Stimulated activated CD4-positive, alpha-beta T cell treated with anti-CD3 and anti-CD28 coated beads, TNF-alpha, amount 100 ng/mL, for 24 hours (primary cell): ENCODE data around the gene AKNAD1.
"Not testable (repeated sequence)": the region's sequence is repeated elsewhere in the genome, so short reads cannot be mapped to it uniquely, and the experiment has no call there.

ENCODE experiments used
- DNase-seq, 3 experiments: peaks; one replicate each; pipeline ENCODE4 v3.0.0-alpha.2; 2020; ENCODE audit warnings: low read depth in 3 of 3

AKNAD1 gene

DNA sequence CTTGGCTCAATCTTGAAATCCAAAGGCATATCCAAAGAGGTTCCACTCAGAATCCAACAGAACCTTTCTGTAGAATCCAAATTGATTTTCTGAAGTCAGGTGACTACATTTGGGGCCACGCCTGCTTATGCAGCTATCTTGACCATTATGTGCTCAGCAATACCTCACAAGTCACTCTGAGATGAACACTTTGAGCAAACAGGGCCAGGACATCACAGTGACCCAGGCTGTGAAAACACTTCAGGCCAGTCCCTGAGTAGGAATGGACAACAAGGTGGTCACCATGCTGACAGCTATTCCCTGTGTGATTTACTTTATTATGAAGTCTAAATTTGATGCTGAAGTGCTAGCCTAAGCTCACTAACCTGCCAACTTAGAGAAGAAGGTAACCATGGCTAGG is at the start of gene AKNAD1:
AKNAD1 (minus strand) TSS at position 101 of the 400 bp plus-strand sequence. CDS start 4,430 bp downstream, outside the sequence.
- no peak for DNase-seq

DNA sequence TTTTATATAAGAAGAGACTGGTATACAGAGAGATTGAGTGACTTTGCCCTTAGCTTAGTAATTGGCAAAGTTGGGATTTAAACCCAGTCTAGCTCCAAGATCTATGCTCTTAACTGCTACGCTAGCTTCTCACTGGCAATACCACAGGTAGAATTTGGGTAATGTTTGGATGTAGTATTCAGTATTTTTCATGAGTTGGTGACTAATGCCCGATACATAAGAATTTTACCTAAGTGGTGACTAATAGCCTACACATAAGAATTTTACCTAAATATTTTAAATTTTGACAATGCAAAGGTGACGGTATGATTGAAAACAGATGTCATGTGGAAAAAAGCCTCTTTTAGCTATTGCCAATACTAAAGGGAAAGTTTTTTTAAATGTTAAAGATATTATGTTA is 44.2 kb upstream of the AKNAD1 start:
- no peak for DNase-seq

- peak in 1 of 3 experiments; percentile 9 for DNase-seq
Observed at GRCh38 chr1:108897865-108898720, 41.2 kb upstream of the AKNAD1 start.

DNA sequence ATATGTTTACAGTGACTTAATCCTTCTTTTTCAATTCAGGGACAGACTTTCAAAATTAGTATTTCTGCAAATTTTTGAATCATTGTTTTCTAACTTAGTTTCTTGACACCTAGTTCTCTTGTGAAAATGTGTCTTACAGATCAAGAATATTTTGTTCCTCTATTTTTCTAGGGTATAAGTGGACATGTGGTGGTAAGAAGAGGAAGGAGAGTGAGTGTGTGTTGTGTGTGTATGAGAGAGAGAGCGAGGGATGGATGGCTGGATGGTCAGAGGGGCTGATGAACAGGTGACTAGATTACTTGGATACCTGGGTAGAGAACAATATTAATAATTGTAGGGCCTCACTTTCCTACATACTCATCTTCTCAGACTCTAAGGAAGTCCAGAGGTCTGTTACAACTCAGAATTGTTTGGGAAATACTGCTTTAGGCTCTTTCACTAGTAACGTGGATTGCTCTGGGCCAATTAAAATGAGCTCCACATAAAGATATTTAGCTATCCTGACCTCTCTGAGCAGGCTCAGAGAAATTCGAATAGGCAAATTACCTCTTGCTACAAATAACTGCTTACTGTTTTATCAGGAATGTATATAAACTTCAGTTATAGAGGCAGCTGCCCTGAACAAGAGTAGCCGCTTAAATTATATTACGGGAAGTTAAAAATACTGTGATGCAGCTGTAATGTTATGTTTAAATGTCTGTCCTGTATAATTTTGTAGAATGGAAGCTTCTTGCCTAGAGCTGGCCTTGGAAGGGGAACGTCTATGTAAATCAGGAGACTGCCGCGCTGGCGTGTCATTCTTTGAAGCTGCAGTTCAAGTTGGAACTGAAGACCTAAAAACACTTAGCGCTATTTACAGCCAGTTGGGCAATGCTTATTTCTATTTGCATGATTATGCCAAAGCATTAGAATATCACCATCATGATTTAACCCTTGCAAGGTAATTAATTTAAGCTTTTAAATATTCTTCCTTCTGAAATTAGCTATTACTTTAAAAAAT is 39.6 kb upstream of the AKNAD1 start:
- no peak for DNase-seq

GRCh38 chr1:108893141-108893530 is 36.2 kb upstream of the AKNAD1 start:
- DNase-seq: no peak

GRCh38 chr1:108892356-108893140 is 35.7 kb upstream of the AKNAD1 start:
- DNase-seq: no peak

GRCh38 chr1:108889706-108890384 is 33.0 kb upstream of the AKNAD1 start:
- no peak for DNase-seq

GRCh38 chr1:108889006-108889645 is 32.2 kb upstream of the AKNAD1 start:
- DNase-seq: not testable (repeated sequence)

DNA sequence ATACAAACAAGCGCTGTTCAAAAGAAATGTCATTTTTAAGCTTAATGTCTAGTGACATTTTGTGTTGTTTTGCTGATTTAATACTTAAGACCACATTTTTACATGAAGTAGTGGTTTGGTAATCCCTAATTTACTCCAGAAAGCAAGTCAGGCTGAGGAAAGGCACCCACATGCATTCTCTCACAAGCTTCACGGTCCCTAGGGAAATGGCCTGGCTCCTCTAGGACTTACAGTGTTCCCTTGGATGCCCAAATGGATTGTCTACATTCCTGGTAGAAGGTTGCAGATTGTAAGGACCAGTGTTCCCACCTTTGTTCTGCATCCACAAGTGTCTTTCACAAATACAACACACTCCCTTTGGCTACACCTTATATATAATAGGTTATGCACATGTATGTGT is 29.4 kb upstream of the AKNAD1 start:
- no peak for DNase-seq

DNA sequence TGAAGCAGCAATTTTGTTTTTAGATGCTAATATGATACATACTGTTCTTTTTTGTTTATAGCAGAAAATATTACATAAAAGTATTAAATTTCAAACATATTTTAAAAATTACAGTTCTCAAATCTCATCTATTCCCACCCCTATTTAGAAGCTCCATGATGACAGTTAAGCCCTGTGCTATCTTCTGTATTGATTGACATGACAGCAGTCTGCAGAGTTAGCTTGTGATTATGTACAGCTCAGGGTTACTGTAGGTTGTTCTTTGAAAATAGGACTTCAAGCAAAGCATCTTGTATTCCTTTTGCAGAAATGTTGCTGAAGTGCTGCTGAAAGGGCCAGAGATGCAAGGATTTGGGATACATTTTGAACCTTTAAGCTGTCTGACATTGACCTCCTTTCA is 28.1 kb upstream of the AKNAD1 start:
- no peak for DNase-seq

GRCh38 chr1:108882837-108883236 is 25.9 kb upstream of the AKNAD1 start:
- DNase-seq: no peak

GRCh38 chr1:108881369-108881768 is 24.5 kb upstream of the AKNAD1 start:
- DNase-seq: no peak

DNA sequence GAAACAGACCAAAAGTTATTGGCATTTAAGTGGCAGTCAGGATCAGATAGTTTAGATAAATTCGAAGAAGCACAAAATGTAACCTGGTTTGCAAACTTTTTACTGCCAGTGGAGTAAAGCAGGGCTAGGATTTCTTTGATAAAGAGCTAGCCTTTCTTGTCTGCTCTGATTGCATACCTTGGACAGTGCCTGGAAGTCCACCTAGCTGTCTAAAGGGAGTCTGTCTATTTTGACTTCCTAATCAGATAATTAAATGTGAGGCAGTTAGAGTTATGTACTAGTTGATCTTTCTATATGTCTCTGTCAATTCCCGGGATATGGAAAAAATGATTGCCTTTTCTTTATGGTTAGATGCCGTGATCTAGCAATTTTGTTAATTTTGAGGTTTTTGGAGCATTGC is 24.0 kb upstream of the AKNAD1 start:
- no peak for DNase-seq

GRCh38 chr1:108878678-108879077 is 21.8 kb upstream of the AKNAD1 start:
- DNase-seq: no peak

GRCh38 chr1:108878160-108878469 is 21.2 kb upstream of the AKNAD1 start:
- no peak for DNase-seq

GRCh38 chr1:108877348-108878159 is 20.7 kb upstream of the AKNAD1 start:
- no peak for DNase-seq

DNA sequence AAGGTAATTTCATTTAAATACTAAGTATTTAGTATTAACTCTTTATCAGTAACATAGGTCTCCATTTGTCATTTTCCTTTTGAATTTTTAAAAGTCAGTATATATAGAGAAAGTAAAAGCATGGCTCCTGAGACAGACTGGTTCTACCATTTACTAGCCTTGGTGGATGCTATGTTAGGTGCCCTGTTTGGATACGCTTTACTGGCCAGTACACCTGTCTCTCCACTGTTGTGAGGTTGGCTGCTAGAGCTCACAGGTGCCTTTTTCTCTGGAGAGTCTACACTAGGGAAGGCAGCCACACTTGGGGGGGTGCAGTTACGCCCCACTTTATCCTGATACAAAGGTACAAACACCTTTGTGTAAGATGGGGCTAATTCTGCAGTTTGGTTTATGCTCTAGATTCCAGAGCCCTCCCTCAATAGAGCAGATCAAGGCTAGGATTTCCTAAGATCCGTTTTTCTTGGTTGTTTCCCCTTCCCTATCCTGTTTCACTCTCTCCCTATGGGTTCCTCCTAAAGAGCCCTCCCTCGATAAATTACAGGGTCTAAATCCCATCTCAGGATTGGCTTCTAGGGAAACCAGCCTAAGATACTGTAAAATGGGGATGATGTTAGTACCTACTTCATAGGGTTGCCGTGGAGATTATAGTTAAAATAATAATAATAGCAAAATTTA is 14.3 kb upstream of the AKNAD1 start:
- no peak for DNase-seq

DNA sequence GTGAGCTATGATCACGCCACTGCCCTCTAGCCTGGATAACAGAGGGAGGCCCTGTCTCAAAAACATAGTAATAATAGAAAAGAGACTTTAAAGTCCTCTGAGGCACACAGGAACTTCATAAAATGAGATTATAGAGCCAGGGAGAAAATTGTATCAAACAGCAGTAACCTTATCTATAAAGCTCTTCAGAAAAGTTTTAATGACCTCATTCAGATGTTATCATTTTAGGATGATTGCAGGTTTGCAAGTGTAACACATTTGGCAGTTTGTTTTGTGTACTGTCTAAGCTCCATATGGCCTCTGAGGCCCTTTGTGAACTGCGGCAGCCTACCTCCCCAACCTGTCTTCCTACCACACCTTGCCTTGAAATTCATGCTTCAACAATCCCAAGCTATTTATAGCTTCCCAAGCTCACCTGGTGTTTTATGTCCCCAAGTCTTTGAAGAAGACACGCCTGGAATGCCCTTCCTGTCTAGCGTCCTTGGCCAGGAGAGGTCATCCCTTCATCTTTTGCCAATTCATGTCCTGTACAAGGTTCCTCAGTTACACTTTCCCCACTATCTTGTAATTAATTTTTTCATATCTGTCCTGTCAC is 8.5 kb upstream of the AKNAD1 start:
- no peak for DNase-seq

DNA sequence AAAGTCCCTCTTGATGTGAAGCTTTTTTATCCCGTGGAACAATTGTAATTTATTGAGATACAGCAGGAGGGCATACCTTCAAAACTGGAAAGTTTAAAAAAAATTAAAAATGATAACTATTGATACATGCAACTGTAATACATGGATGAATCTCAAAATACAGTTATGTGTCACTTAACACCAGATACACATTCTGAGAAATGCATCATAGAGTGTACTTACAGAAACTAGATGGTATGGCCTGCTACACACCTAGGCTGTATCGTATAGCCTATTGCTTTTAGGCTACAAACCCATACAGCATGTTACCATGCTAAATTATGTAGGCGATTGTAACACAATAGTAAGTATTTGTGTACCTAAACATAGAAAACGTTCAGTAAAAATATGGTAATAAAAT is 7.1 kb upstream of the AKNAD1 start:
- DNase-seq: no peak
